ENCODE measurements around the gene MGAT4B. TPM values are rescaled to one million over a fixed set of nuclear protein-coding genes. Genes with fewer than 3 reads are reported as not detected.

MGAT4B gene
- total and polyA plus RNA-seq, 5 donors, result 56.7 to 82.2 (median 79.6) TPM

- Histone ChIP-seq H3K27me3 (ENCODE audit: control insufficient read depth, insufficient read depth) (no peaks in the 10 kb centered on the region), H3K4me1 (ENCODE audit: control insufficient read depth, insufficient read depth, low read length) (peaks cover 11% of the 10 kb centered on the region), H3K9me3 (ENCODE audit: control insufficient read depth, low read length) (no peaks in the 10 kb centered on the region), H3K27ac (ENCODE audit: low read length) (no peak overlapping the region), H3K4me3 (ENCODE audit: low read length) (no peak overlapping the region)
- ATAC-seq (no peak), DNase-seq (peak in 1 of 3 donors; percentile 1)
- 86% methylated on average over 8 of the region's 8 CpGs for WGBS
- intact Hi-C loops (cut with DNase I), result no loop called here
These were observed 47.7 kb downstream of the MGAT4B start for GRCh38 chr5:179758955-179759354.

GRCh38 chr5:179755022-179755421, 51.6 kb downstream of the MGAT4B start:
- DNase-seq (no peak), ATAC-seq (peak in 1 of 2 donors; percentile 44)
- Histone ChIP-seq H3K27ac (ENCODE audit: low read length) (no peak overlapping the region), H3K9me3 (ENCODE audit: control insufficient read depth, low read length) (no peaks in the 10 kb centered on the region), H3K4me3 (ENCODE audit: low read length) (no peak overlapping the region), H3K27me3 (ENCODE audit: control insufficient read depth, insufficient read depth) (no peaks in the 10 kb centered on the region), H3K4me1 (ENCODE audit: control insufficient read depth, insufficient read depth, low read length) (peaks cover under 1% of the 10 kb centered on the region)
- intact Hi-C loops (cut with DNase I), result no loop called here
- WGBS, result 31% methylated on average over 2 of the region's 2 CpGs

DNA sequence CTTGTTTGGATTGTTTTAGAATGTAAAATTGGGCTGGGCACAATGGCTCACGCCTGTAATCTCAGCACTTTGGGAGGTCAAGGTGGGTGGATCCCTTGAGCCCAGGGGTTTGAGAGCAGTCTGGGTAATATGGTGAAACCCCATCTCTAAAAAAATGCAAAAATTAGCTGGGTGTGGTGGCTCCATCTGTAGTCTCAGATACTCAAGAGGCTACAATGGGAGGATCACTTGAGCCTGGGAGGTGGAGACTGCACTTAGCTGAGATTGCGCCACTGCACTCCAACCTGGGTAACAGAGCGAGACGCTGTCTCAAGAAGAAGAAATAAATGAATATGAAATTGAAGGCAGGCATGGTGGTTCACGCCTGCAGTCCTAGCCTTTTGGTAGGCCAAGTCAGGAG, 52.7 kb downstream of the MGAT4B start:
- intact Hi-C loops (cut with DNase I), result no loop called here
- DNase-seq (peak in 1 of 3 donors; percentile 1), ATAC-seq (no peak)
- no peaks in the 10 kb centered on the region for H3K4me1 ChIP-seq (ENCODE audit: control insufficient read depth, insufficient read depth, low read length)
- H3K4me3 ChIP-seq (ENCODE audit: low read length), result no peak overlapping the region
- no peak overlapping the region for H3K27ac ChIP-seq (ENCODE audit: low read length)
- 92% methylated on average over 5 of the region's 5 CpGs for WGBS
- no peaks in the 10 kb centered on the region for H3K9me3 ChIP-seq (ENCODE audit: control insufficient read depth, low read length)
- no peaks in the 10 kb centered on the region for H3K27me3 ChIP-seq (ENCODE audit: control insufficient read depth, insufficient read depth)

DNA sequence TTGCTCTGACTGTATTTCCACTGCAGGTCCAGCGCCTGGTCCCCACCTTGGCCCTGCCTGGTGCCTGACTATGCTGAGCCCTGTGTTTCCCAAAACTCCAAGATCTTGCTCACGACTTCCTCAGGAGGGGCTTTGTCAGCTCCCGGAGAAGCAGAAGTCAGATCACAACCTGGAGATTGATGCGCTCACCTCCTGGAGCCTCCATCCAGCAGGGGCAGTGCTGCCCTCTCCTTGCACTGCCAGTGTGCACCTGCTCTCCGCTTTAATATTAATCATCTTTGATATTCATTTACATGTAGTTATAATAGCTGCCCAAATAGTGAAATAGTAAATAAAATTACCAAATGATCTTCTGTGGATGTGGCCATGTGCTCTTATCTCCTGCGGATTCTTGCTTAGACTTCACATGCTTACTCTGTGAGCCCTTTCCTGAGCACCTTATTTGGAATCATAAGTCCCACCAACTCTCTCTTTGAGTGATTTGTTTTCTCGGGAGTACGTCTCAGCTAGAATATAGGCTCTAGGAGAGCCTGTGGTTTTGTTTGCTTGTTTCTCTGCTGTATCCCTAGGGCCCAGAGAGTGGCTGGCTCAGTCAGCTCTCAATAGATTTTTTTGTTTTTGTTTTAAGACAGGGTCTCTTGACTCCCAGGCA, 56.7 kb downstream of the MGAT4B start:
- ATAC-seq (no peak), DNase-seq (peak in 1 of 3 donors; percentile 10)
- no peak overlapping the region for H3K27ac ChIP-seq (ENCODE audit: low read length)
- no peaks in the 10 kb centered on the region for H3K27me3 ChIP-seq (ENCODE audit: control insufficient read depth, insufficient read depth)
- peaks cover 5% of the 10 kb centered on the region for H3K4me1 ChIP-seq (ENCODE audit: control insufficient read depth, insufficient read depth, low read length)
- no peak overlapping the region for H3K4me3 ChIP-seq (ENCODE audit: low read length)
- intact Hi-C loops (cut with DNase I), result no loop called here
- H3K9me3 ChIP-seq (ENCODE audit: control insufficient read depth, low read length), result no peaks in the 10 kb centered on the region
- 76% methylated on average over 8 of the region's 8 CpGs for WGBS

DNA sequence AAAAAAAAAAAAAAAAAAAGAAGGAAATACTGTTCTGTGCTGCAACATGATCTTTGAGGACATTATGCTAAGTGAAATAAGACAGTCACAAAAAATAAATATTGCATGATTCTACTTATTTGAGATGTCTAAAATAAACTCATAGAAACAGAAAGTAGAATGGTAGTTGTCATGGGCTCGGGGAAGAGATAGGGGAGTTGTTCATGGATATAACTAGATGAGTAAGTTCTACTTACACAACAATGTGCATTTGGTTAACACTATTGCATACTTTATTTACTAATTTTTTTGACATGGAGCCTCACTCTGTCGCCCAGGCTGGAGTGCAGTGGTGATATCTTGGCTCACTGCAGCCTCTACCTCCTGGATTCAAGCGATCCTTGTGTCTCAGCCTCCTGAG, 58.9 kb downstream of the MGAT4B start:
- Histone ChIP-seq H3K9me3 (ENCODE audit: control insufficient read depth, low read length) (no peaks in the 10 kb centered on the region), H3K4me1 (ENCODE audit: control insufficient read depth, insufficient read depth, low read length) (peaks cover 5% of the 10 kb centered on the region), H3K4me3 (ENCODE audit: low read length) (no peak overlapping the region), H3K27ac (ENCODE audit: low read length) (no peak overlapping the region), H3K27me3 (ENCODE audit: control insufficient read depth, insufficient read depth) (no peaks in the 10 kb centered on the region)
- 91% methylated on average over 3 of the region's 3 CpGs for WGBS
- no peak for ATAC-seq
- DNase-seq, result no peak
- intact Hi-C loops (cut with DNase I), result no loop called here

Small RNA genes within 50 kb of the gene (microRNA-seq; reads per million reads assigned to microRNA genes)
- gene MIR1229, result 1.1 to 1.3 reads per million in 2 donors

Other genes with a start within 250 kb of the MGAT4B start
- 100 to 1,000 TPM; 210 to 253 (median 233) TPM for gene HNRNPH1, start 183.2 kb downstream of the MGAT4B start, total RNA-seq
- 121 TPM for gene HNRNPH1, start 183.2 kb downstream of the MGAT4B start, polyA plus RNA-seq
- gene CBY3, start 125.8 kb downstream of the MGAT4B start, total RNA-seq, result not detected
- not detected for gene CBY3, start 125.8 kb downstream of the MGAT4B start, polyA plus RNA-seq
- 100 to 1,000 TPM; 413 to 694 (median 527) TPM for gene CANX, start 107.9 kb downstream of the MGAT4B start, total RNA-seq
- gene CANX, start 107.9 kb downstream of the MGAT4B start, polyA plus RNA-seq, result 119 TPM
- 10 to 100 TPM; 13.4 to 15.6 (median 14.6) TPM for gene MAML1, start 74.0 kb downstream of the MGAT4B start, total RNA-seq
- gene MAML1, start 74.0 kb downstream of the MGAT4B start, polyA plus RNA-seq, result 9.1 TPM
- 10 to 100 TPM; 17.3 to 24.3 (median 22.6) TPM for gene LTC4S, start 12.9 kb downstream of the MGAT4B start, total RNA-seq
- gene LTC4S, start 12.9 kb downstream of the MGAT4B start, polyA plus RNA-seq, result 18.6 TPM
- gene SQSTM1, start 14.0 kb upstream of the MGAT4B start, total RNA-seq, result 100 to 1,000 TPM; 307 to 406 (median 370) TPM
- gene SQSTM1, start 14.0 kb upstream of the MGAT4B start, polyA plus RNA-seq, result 257 TPM
- gene MRNIP, start 52.0 kb upstream of the MGAT4B start, total RNA-seq, result 10 to 100 TPM; 12.3 to 20.1 (median 16.4) TPM
- 20.5 TPM for gene MRNIP, start 52.0 kb upstream of the MGAT4B start, polyA plus RNA-seq
- gene TBC1D9B, start 101.0 kb upstream of the MGAT4B start, total RNA-seq, result 10 to 100 TPM; 36.2 to 51.5 (median 45.2) TPM
- 39.3 TPM for gene TBC1D9B, start 101.0 kb upstream of the MGAT4B start, polyA plus RNA-seq